Thymus (tissue), 11 donors: Measurements from ENCODE around the gene UGCG. TPM values are rescaled to one million over a fixed set of nuclear protein-coding genes. Genes with fewer than 3 reads are reported as not detected.

Experiments
- DNase-seq, 9 donors: peaks; one replicate each; pipeline ENCODE4 v3.0.0-alpha.2; 2013; ENCODE audit warnings: low spot score in 9 of 9, low read depth in 6 of 9, missing footprints in 1 of 9
- H3K27ac ChIP-seq, 2 donors: one replicate each; pipeline ENCODE4 v1.5.1; 2013; ENCODE audit warnings: control low read depth in 1 of 2, low read depth in 1 of 2, low read length in 1 of 2, mild to moderate bottlenecking in 1 of 2, moderate library complexity in 1 of 2
- H3K27me3 ChIP-seq, 2 donors: one replicate each; pipeline ENCODE4 v1.5.1; 2013; ENCODE audit warnings: low read length in 1 of 2; ENCODE audit not compliant: control insufficient read depth in 2 of 2, insufficient read depth in 1 of 2
- H3K36me3 ChIP-seq, 2 donors: one replicate each; pipeline ENCODE4 v1.5.1; 2013; ENCODE audit warnings: low read length in 1 of 2, mild to moderate bottlenecking in 1 of 2, moderate library complexity in 1 of 2; ENCODE audit not compliant: control insufficient read depth in 2 of 2, insufficient read depth in 2 of 2
- H3K4me1 ChIP-seq, 2 donors: one replicate each; pipeline ENCODE4 v1.5.1; 2013; ENCODE audit warnings: low read length in 2 of 2; ENCODE audit not compliant: control insufficient read depth in 2 of 2, insufficient read depth in 2 of 2
- H3K4me3 ChIP-seq, 2 donors: one replicate each; pipeline ENCODE4 v1.5.1; 2013; ENCODE audit warnings: low read length in 2 of 2, control low read depth in 1 of 2, mild to moderate bottlenecking in 1 of 2
- H3K9me3 ChIP-seq, 2 donors: one replicate each; pipeline ENCODE4 v1.5.1; 2013; ENCODE audit warnings: low read length in 1 of 2, mild to moderate bottlenecking in 1 of 2; ENCODE audit not compliant: control insufficient read depth in 2 of 2, insufficient read depth in 1 of 2
- WGBS: extraction: QIAGEN DNeasy Blood & Tissue Kit; methylation state at CpG from one replicate; pipeline ENCODE4 v1.1.7; 2013; 5-methylcytosine and 5-hydroxymethylcytosine counted together
- polyA plus RNA-seq: library from polyadenylated mRNA; stranded (reverse); fragments of 200-250 nt; gene quantifications from one replicate; pipeline ENCODE4 v1.2.3, GENCODE V29; 2013
- total RNA-seq: library from RNA; stranded (reverse); fragments of 120-200 nt; gene quantifications from one replicate; pipeline ENCODE4 v1.2.4, GENCODE V29; 2013
- donor health status: healthy.

Gene UGCG
- total and polyA plus RNA-seq, 2 donors, result 32.9 to 37.1 TPM

DNA sequence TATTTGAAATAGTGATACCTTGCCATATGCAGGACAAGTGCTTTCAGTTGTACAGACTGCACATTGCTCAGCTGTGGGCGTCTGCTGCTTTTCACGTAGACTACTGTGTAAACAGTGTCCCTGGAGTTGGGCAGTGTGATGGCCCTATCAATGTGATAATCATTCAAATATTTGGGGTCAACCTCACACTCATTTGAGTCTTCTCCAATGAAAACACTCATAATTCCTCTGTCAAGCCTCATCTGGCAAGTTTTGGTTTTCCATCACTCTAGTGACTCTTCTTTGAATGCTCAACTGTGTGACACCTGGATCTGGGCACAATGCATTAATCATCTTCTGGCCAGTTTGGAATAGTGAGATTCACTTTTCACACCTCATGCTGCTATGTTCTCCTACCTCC lies 64.4 kb downstream of the UGCG start:
- Histone ChIP-seq H3K4me3 (no peak overlapping the region), H3K36me3 (no peaks in the 10 kb centered on the region), H3K27me3 (peaks cover 0 to 2% of the 10 kb centered on the region in 2 donors), H3K9me3 (no peaks in the 10 kb centered on the region), H3K4me1 (peaks cover 3 to 12% of the 10 kb centered on the region in 2 donors), H3K27ac (no peak overlapping the region)
- WGBS, result 63% methylated on average over 2 of the region's 2 CpGs
- no peak for DNase-seq

DNA sequence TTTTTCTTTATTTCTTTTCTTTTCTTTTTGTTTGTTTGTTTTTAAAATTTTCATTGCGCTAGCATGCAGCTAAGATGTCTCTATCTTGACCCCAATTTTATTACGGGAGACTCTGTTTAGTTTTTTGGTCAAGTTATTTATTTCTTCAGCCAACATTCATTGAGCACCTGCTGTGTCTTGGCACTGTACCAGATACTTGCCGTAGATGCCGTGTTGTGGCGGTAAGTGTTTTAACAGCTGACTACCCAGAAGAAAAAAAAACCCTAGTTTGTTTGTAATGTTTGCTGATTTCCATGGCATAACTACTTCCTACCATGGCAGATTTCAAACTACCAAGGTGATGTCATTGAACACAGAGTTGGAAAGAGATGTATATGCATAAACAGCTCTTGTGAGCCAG lies 65.0 kb downstream of the UGCG start:
- DNase-seq, result no peak
- Histone ChIP-seq H3K4me1 (peaks cover 3 to 12% of the 10 kb centered on the region in 2 donors), H3K4me3 (no peak overlapping the region), H3K27me3 (peaks cover 0 to 2% of the 10 kb centered on the region in 2 donors), H3K27ac (no peak overlapping the region), H3K9me3 (no peaks in the 10 kb centered on the region), H3K36me3 (no peaks in the 10 kb centered on the region)
- 73% methylated on average over 5 of the region's 5 CpGs for WGBS

DNA sequence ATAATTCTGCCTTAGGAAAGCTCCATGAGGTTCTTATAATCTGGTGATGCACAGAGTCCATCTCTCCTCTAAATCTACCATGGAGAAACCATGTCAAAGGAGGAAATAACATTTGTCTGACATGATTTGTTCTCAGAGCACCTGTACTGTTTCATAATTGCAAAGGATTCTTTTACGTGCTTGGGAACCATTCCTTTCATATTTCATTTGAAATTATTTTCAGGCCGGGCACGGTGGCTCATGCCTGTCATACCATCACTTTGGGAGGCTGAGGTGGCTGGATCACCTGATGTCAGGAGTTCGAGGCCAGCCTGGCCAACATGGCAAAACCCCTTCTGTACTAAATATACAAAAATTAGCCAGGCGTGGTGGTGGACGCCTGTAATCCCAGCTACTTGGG lies 65.4 kb downstream of the UGCG start:
- H3K27ac ChIP-seq, result no peak overlapping the region
- H3K9me3 ChIP-seq, result no peaks in the 10 kb centered on the region
- WGBS, result 91% methylated on average over 6 of the region's 6 CpGs
- DNase-seq, result no peak
- peaks cover 0 to 2% of the 10 kb centered on the region in 2 donors for H3K27me3 ChIP-seq
- H3K4me1 ChIP-seq, result peaks cover 3 to 12% of the 10 kb centered on the region in 2 donors
- H3K4me3 ChIP-seq, result no peak overlapping the region
- H3K36me3 ChIP-seq, result no peaks in the 10 kb centered on the region

DNA sequence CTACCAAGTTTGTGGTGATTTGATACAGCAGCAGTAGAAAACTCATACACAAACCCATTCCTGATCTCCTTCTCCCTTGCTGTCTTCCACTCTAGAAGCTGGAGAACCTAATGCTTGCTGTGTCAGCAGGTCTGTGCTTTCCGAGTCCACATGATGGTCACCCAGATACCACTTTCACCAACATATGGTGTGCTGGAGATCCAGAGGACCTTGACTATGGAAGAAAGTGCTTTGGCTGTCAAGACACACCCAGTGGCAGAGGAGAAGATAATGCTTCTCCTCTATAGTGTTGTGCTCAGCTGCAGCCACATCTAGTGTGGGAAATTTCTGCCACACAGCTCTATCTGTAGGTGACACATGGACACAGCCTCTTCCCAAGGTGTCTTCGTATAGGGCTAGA lies 67.4 kb downstream of the UGCG start:
- peaks cover 0 to 2% of the 10 kb centered on the region in 2 donors for H3K27me3 ChIP-seq
- no peak for DNase-seq

DNA sequence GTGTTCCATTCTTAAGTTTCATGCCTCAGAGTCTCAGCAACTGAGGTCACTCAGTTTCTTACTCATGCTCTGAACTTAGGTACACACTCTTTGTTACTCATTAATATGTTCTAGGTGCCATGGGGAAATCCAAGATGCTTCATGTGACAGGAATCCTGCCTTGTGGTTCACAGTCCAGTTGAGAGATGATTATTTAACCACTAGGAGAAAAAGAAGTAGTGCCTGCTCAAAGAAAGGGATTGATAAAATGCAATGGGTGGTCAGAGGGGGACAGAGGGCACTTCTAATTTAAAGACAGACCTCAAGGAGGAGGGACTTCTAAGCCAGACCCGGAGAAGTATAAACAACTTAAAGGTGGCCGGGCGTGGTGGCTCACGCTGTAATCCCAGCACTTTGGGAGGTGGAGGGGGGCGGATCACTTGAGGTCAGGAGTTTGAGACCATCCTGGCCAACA lies 69.0 kb downstream of the UGCG start:
- Histone ChIP-seq H3K27me3 (peaks cover 0 to 2% of the 10 kb centered on the region in 2 donors), H3K4me1 (no peaks in the 10 kb centered on the region), H3K27ac (no peak overlapping the region), H3K36me3 (no peaks in the 10 kb centered on the region), H3K9me3 (no peaks in the 10 kb centered on the region), H3K4me3 (no peak overlapping the region)
- no peak for DNase-seq
- 90% methylated on average over 5 of the region's 5 CpGs for WGBS

More for the DNA sequence above, 67.4 kb downstream of the UGCG start:
- Histone ChIP-seq H3K27ac (no peak overlapping the region), H3K4me1 (no peaks in the 10 kb centered on the region), H3K4me3 (no peak overlapping the region), H3K36me3 (no peaks in the 10 kb centered on the region), H3K9me3 (no peaks in the 10 kb centered on the region)
- WGBS, result 92% methylated on average over 2 of the region's 2 CpGs

DNA sequence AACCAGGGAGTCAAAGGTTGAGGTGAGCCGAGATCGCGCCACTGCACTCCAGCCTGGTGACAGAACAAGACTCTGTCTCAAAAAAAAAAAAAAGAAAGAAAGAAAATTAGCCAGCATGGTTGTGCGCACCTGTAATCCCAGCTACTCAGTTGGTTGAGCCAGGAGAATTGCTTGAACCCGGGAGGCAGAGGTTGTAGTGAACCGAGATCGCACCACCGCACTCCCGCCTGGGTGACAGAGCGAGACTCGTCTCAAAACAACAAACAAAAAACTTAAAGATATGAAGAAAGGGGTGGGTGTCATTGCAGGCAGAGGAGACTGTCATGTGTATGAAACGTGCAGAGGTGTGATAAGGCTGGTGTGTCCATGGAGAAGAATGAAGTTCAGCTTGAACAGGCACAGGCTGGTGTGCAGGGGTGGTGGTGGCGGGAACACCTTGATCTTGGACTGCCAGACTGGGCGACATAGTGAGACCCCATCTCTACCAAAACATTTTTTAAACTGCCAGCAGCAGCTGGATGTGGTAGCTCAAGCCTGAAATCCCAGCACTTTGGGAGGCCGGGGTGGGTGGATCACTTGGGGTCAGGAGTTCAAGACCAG lies 69.6 kb downstream of the UGCG start:
- Histone ChIP-seq H3K4me1 (no peaks in the 10 kb centered on the region), H3K27me3 (peaks cover 0 to 2% of the 10 kb centered on the region in 2 donors), H3K27ac (no peak overlapping the region), H3K9me3 (no peaks in the 10 kb centered on the region), H3K4me3 (no peak overlapping the region), H3K36me3 (no peaks in the 10 kb centered on the region)
- 97% methylated on average over 15 of the region's 15 CpGs for WGBS
- DNase-seq, result no peak

DNA sequence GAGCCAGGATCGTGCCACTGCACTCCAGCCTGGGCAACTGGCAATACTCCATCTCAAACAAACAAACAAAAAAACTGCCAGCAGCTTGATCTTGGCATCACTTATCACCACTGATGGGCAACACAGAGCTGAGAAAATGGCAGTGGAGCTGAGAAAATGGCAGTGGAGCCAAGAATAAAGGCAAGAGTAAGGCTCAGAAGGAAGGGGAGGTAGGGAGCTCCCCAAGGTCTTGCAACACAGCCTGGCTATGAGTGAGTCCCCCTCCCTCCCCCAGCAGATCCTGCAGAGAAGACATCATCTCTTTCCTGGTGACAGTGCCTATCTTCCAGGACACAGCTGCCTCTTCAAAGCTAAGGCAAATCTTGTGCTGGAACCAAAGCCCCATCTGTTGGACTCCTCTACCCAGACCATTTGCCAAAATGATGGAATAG lies 70.3 kb downstream of the UGCG start:
- no peak for DNase-seq
- WGBS, result 100% methylated on average over 1 of the region's 1 CpG
- H3K36me3 ChIP-seq, result no peaks in the 10 kb centered on the region
- no peaks in the 10 kb centered on the region for H3K9me3 ChIP-seq
- H3K4me1 ChIP-seq, result no peaks in the 10 kb centered on the region
- no peak overlapping the region for H3K27ac ChIP-seq
- no peak overlapping the region for H3K4me3 ChIP-seq
- peaks cover 0 to 2% of the 10 kb centered on the region in 2 donors for H3K27me3 ChIP-seq

DNA sequence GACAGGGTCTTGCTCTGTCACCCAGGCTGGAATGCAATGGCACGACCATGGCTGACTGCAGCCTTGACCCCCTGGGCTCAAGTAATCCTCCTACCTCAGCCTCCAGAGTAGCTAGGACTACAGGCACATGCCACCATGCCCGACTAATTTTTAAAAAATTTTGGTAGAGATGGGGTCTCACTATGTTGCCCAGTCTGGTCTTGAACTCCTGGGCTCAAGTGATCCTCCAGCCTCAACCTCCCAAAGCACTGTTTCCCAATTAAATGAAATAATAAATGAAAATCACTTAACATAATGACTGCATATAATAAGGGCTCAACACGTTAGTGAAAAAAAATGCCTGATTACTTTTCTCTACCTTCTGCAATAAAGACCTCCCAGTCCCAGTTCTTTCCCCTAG lies 71.0 kb downstream of the UGCG start:
- no peak for DNase-seq
- 96% methylated on average over 3 of the region's 3 CpGs for WGBS
- Histone ChIP-seq H3K4me3 (no peak overlapping the region), H3K36me3 (no peaks in the 10 kb centered on the region), H3K4me1 (no peaks in the 10 kb centered on the region), H3K27ac (no peak overlapping the region), H3K27me3 (peaks cover 0 to 2% of the 10 kb centered on the region in 2 donors), H3K9me3 (no peaks in the 10 kb centered on the region)

DNA sequence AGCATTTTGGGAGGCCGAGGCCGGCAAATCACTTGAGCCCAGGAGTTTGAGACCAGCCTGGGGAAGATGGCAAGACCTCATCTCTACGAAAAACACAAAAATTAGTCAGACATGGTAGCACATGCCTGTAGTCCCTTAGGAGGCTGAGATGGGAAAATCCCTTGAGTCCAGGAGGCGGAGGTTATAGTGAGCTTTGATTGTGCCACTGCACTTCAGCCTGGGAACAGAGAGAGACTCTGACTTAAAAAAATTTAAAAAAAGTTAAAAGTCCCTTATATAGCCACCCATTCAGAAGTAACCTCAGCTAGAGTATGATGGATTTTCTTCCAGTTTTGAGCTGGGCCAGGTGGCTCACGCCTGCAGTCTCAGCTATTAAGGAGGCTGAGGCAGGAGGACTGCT lies 72.4 kb downstream of the UGCG start:
- Histone ChIP-seq H3K9me3 (no peaks in the 10 kb centered on the region), H3K27ac (no peak overlapping the region), H3K36me3 (no peaks in the 10 kb centered on the region), H3K4me3 (no peak overlapping the region), H3K27me3 (no peaks in the 10 kb centered on the region), H3K4me1 (no peaks in the 10 kb centered on the region)
- no peak for DNase-seq
- WGBS, result 97% methylated on average over 5 of the region's 5 CpGs
